Purkinje cell (primary cell): Measurements from ENCODE around the gene DUSP6. TPM values are rescaled to one million over a fixed set of nuclear protein-coding genes. Genes with fewer than 3 reads are reported as not detected.

Experiments
- polyA plus RNA-seq: library from polyadenylated mRNA; unstranded; fragments of >200 nt; fragmentation: Nextera tagmentation; gene quantifications from 2 replicates; pipeline ENCODE4 v1.2.1, GENCODE V29; 2014

DUSP6 gene
- 2.0 and 10.1 TPM in 2 replicates for polyA plus RNA-seq

GRCh38 chr12:89352492-89353187, at the start of gene DUSP6:
DUSP6 (minus strand) TSS chr12:89352501; CDS start chr12:89352039, 462 bp downstream.

Other genes starting within 250 kb of the DUSP6 start
- gene GALNT4, start 172.3 kb upstream of the DUSP6 start, polyA plus RNA-seq: 0.08 and 0.50 TPM in 2 replicates
- gene POC1B, start 173.5 kb upstream of the DUSP6 start, polyA plus RNA-seq: 5.1 and 9.4 TPM in 2 replicates